H1 (cell line): ENCODE data around the gene PDZRN3. TPM values are rescaled to one million over a fixed set of nuclear protein-coding genes. Genes with fewer than 3 reads are reported as not detected.

Experiments
- ATF2 ChIP-seq: IDR thresholded peaks from 2 replicates; pipeline ENCODE4 v1.6.1; 2012; ENCODE audit warnings: low read length, inconsistent platforms
- PHF8 ChIP-seq: fragments of 200-600 bp; sonication (generic); conservative IDR thresholded peaks from 2 replicates; pipeline ENCODE4 v1.7.1; 2012; ENCODE audit warnings: low read depth, mild to moderate bottlenecking, inconsistent platforms, low read length, moderate library complexity
- POU5F1 ChIP-seq: IDR thresholded peaks from 2 replicates; pipeline ENCODE4 v1.6.1; 2011; ENCODE audit warnings: low read depth, mild to moderate bottlenecking, low read length, moderate library complexity
- RNF2 ChIP-seq: fragments of 200-900, 300-1000 bp; sonication (generic); IDR thresholded peaks from 2 replicates; pipeline ENCODE4 v1.7.1; 2016; ENCODE audit warnings: borderline replicate concordance, low read depth, mild to moderate bottlenecking, antibody characterized with exemption, low read length; ENCODE audit not compliant: poor library complexity, severe bottlenecking; ENCODE audit errors: missing control alignments
- SIX5 ChIP-seq: IDR thresholded peaks from 2 replicates; pipeline ENCODE4 v1.6.1; 2011; ENCODE audit warnings: mild to moderate bottlenecking, low read depth, low read length
- polyA plus RNA-seq, 7 experiments: library from polyadenylated mRNA; depleted of rRNA in 3 of 7; stranded (reverse) in 5 of 7; unstranded in 2 of 7; fragments of >200 nt in 5 of 7; fragments of 200-250 nt in 2 of 7; gene quantifications; 1 replicate in 5 of 7; 2 replicates in 1 of 7; 4 replicates in 1 of 7; pipeline versions ENCODE4 v1.2.1 to v1.2.3, GENCODE V29; 2011 to 2013; ENCODE audit warnings: missing spikeins in 2 of 7, mixed read lengths in 2 of 7
- total RNA-seq: library from RNA; stranded (reverse); fragmentation: NEBNext Ultra II Directional; extraction: Animal tissue kit (Norgen Biotek cat#: 25700); gene quantifications from 2 replicates; pipeline ENCODE4 v1.2.1, GENCODE V29; 2021

PDZRN3 gene
- total and polyA plus RNA-seq, 2 of the 8 experiments (the other 6 are each of a cell fraction or from before 2014, with no cell fraction given) = 4.2 to 20.5 TPM

- TF ChIP-seq POU5F1 (no peak), SIX5 (no peak), RNF2 (no peak), PHF8 (no peak), ATF2 (no peak)
These were observed 42.2 kb downstream of the PDZRN3 start (continued) for GRCh38 chr3:73582535-73582934.
